HG03159 (cell line): ENCODE data around the gene APOBR.
"Not testable (repeated sequence)": the region's sequence is repeated elsewhere in the genome, so short reads cannot be mapped to it uniquely, and the experiment has no call there.

Experiments
- ATAC-seq: cut with Tn5 transposase; IDR thresholded peaks from one replicate; pipeline ENCODE4 v1.9.1; 2021; ENCODE audit warnings: mild to moderate bottlenecking, moderate library complexity; ENCODE audit not compliant: unreplicated experiment

Gene APOBR

DNA sequence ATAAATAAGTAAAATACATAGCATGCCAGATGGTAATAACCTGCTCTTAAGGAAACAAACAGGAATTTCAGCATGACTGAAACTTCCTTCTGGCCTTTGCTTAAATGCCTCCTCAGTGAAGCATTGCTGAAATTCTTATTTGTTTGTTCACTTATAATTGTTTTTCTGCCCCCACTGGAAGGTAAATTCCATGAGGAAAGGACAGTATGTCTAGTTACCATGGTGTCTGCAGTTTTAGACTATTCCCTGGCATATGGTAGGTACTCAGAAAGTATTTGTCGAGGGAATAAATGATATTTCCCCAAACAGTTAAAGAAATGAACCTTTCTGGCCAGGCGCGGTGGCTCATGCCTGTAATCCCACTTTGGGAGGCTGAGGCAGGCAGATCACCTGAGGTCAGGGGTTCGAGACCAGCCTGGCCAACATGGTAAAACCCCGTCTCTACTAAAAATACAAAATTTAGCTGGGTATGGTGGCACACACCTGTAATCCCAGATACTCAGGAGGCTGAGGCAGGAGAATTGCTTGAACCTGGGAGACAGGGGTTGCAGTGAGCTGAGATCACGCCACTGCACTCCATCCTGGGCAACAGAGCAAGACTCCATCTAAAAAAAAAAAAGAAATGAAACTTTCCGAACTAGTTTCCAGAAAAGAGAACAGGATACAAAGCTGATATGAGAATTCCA, 32.8 kb downstream of the APOBR start:
- ATAC-seq = not testable (repeated sequence)

DNA sequence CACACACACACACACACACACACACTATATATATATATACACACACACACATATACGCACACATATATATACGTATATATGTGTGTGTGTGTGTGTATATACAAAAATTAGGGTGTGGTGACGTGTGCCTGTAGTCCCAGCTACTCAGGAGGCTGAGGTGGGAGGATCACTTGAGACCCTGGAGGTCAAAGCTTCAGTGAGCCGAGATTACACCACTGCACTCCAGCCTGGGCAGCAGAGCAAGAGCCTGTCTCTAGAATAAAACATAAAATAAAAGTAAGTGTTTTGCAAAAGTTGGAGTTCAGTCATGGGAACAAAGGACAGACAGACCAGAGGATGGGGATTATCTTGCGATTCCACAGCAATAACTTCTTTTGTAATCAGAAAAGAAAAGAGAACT, 33.5 kb downstream of the APOBR start:
- ATAC-seq = no peak

DNA sequence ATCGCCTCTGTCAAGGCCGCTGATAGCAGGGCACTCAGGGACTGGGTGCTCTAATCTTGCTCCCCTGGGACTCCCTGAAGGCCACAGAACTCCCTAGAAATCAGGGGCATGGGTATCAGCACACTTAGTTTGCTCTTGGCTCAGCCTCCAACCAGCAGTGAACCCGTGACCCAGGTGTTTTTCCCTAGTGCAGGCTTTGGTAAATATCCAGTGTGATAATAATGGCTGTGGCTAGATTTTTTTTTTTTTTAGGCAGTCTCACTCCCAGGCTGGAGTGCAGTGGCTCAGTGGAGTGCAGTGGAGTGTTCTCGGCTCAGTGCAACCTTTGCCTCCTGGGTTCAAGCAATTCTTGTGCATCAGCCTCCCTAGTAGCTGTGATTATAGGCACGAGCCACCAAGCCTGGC, 34.0 kb downstream of the APOBR start:
- no peak for ATAC-seq

DNA sequence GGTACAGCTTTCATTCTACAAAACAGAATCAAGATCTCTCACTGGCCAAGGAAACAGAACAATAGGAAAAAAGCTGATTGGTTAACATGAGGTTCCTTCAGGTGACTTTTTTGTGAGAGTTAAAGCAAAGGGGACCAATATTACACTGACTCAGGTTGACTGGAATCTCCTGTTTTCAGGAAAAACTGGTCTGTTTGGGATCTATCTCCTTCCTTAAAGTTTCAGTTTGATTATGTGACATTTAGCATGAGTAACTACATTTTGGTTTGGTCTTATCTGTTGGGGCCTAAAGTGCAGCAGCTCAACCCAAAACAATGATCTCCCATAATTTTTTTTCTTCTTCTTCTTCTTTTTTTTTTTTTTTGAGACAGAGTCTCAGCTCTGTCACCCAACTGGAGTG, 34.7 kb downstream of the APOBR start:
- ATAC-seq = no peak

DNA sequence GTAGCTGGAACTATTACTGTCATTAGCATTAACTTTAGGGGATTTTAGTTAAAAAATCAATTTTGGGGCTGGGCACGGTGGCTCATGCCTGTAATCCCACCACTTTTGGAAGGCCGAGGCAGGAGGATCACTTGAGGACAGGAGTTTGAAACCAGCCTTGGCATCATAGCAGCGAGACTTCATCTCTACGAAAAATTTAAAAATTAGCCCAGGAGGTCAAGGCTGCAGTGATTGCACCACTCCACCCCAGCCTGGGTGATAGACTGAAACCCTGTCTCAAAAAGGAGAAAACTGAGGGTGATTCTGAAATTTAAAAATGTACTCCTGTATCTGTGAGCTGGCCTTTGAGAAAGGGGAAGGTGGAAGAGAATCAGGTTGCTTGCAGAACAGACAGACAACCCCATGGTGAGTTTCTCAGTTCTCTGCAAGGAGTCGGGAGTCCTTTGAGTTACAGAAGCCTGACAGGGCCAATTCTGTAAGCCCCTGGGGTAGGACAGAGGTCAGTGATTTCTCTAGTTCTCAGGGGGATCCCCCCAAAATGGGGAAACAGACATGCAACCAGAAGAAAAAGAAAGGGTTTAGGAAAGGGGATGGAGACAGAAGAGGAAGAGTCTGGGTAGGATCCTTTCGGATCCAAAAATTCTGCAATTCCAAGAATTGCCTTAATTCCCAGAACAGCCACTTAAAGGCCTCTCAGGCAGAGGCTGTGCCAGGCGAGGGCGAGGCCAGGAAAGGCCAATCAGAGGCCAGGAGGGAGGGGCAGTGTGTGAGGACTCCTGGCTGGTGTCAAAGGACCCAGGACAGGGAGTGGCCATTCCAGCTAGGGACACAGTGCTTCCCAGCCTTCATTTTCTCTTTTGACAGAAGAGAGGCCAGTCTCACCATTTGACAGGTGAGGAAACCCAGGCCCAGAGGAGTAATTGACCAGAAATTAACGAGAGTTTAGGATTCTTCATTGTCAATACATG, 37.6 kb downstream of the APOBR start:
- no peak for ATAC-seq

DNA sequence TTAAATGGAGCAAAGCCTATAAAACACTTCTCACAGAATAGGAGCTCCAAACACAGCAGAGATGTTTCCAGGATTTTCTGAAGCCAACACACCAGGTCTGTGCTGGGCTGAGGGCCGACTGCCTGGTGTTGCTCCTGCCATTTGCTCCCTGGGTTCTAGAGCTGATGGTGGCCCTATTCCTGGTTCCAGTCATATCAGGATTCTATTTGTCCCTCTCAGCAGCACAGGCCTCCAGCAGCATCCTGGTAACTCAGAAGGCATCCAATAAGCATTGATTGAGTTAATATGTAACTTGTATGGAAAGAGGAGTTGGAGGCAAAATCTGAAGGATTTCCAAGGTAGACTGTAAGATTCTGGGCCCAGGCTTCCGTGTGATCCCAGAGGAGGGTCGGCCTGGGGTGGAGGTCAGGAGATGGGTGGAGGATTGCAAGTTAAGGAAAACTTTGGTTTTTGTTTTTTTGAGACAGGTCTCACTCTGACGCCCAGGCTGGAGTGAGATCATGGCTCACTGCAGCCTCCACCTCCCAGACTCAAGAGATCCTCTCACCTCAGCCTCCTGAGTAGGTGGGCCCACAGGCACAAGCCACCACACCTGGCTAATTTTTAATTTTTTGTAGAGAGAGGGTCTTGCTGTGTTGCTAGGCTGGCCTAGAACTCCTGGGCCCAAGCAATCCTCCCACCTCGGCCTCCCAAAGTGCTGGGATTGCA, 38.7 kb downstream of the APOBR start:
- ATAC-seq = no peak

DNA sequence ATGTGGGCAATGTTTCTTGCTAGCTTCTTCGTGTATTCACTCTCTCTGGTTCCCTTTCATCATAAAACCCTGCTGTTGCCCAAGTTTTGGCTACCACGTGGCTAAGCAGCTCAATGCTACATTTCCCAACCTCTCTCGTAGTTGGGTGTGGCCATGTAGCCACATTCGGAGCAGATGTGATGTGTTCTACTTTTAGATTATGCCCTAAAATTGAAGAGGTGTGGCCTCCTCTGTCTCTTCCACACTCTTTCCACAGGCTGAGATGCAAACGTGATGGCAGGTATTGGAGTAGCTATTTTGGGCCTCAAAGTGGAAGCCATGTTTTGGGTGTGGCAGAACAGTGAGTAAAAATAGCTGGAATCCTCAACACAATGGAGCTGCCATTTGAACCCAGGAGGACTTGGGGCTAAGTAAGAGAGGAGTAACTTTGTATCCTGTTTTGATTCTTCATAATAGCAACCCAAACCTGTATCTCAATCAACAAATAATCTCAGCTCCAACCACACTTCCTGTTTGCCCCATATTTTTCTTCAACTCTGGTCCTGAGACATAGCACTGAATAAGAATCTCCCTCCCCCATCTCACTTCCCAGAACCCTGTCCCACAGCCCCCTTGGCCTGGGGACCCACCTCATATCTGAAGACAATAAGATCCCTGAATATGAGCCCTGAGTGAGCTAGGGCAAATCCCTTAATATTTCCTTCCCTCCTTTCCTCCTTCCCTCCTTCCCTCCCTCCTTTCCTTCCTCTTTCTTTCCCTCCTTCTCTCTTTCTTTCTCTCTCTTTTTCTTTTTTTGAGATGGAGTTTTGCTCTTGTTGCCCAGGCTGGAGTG, 40.3 kb downstream of the APOBR start:
- ATAC-seq = no peak

DNA sequence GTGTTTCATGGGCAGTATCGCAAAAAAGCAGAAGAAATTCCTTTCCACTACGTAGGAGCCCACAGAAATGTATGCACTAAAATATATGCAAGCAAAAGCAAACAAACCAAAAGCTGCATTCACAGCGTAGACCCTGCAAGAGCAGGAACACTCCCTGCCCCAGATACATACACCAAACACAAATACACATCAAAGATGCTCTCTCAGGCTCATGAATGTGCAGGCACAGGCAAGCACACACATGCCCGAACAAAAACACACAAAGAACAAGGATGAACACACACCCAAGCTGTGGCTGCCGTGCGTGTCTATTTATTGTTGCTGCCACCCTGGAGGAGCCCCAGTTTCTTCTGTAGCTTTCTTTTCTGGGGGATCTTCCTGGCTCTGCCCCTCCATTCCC, 42.6 kb downstream of the APOBR start:
- no peak for ATAC-seq

DNA sequence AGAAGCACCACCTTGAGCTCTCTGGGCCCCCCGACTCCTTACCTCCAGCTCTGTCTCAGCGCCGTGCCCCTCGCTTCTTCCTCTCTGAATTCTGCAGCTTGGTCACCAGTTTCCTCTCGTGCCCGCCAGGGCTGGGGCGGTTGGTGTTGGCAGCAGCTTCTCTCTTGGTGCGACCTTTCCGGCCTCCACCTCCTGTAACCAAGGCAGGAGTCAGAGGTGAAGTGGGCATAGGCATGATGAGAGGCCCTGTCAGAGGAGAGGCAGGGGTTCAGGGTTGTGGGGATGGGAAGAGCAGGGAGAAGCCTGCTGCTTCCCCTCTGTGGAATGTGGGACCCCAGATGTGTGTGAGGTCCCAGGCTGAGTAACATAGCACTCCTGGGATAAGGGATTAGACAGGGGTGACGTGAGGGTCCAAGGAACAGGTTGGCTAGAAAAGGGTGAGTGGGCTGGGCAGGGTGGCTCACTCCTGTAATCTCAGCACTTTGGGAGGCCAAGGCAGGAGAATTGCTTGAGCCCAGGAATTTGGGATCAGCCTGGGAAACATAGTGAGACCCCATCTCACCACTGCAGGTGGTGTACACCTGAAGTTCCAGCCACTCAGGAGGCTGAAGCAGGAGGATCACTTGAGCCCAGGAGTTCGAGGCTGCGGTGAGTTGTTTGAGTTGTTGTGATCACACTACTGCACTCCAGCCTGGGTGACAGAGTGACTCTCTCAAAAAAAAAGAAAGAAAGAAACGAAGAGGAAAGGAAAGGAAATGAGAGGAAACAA, 43.7 kb downstream of the APOBR start:
- no peak for ATAC-seq

DNA sequence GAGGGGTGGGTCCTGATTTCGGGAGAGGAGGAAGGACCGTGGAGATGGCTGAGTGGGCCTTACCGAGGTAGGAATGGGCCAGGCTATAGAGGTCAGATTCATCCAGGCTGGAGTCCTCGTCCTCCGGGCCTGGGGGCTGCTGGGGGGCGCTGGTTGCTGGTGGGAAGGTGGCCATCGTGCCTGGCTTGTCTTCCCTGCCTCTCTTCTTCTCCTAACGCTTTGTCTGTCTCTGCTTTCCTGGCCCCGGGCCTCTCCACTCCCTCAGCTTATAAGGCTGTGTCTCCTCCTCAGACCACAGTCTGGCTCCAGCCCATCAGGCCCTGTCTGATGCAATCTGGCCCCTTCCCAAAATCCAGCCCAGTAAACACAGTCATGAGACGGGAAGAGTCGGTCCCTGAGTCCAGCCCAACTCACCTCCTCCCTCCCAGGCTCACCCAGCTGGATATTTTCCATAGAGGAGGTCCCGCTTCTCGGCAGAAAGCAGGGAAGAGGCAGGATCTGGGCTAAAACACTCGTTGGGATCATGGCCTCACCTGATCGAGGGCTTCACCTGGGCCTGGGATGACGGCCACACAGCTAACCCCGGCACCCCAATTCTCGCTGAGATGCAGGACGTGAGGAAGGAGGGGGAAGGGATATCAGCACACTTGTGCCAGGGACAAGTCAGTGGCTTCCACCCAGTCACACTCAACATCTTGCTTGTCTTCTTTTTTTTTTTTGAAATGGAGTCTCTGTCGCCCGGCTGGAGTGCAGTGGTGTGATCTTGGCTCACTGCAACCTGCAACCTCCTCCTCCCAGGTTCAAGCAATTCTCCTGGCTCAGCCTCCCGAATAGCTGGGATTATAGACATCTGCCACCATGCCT, 44.5 kb downstream of the APOBR start, which contains the start of gene NUPR1:
Gene NUPR1, minus strand, starts transcription at position 242 of the 864 bp plus-strand sequence. Its CDS starts 67 bp downstream, at position 175.
- no peak for ATAC-seq

DNA sequence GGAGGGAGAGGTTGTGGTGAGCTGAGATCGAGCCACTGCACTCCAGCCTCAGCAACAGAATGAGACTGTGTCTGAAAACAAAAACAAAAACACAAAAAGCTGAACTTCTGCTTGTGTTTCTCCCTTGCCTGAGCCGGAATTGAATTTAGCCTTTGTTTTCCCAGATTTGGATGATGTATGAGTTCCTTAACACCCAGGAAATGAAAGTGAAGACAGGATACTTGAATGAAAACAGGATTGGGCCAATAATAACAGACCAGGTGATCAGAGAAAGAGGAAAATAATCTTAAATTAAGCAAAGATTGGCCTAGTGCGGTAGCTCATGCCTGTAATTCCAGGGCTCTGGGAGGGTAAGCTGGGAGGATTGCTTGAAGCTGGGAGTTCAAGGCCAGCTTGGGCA, 45.9 kb downstream of the APOBR start:
- ATAC-seq = no peak

DNA sequence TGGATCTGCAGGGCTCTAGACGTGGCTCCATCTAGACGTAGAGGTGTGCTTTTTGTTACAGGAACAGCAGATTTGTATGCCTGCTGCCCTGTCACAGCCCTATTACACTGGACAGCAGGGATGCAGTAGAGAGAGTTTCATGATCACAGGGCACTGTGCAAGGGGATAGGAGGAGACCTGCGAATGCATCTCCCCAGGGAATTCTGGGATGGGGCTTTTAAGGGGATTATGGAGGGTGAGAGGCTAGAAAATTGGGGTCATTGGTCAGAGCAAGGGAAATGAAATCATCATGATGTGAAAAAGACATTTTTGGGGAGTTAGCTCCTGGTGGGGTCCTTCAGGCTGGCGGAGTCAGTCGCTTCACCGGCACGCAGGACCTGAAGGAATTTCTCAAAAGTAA, 48.2 kb downstream of the APOBR start:
- no peak for ATAC-seq

DNA sequence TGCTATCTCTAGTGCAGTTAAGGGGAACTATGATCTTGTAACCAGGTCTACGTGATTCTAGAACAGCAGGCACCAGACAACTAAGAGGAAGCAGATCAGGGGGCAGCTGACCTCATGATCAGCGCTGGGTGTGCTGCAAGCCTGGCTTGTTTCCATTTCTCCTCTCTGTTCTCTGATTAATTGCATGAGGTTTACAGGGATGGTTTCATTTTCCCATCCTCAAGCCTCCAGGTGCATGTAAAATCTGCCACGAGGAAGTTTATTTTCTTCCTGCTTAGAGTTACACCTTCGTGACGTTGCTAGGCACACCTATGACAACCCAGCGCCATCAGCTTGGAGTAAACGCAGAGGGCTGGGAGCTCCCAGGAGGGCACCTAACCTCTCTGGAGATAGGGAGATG, 48.6 kb downstream of the APOBR start:
- ATAC-seq = no peak

DNA sequence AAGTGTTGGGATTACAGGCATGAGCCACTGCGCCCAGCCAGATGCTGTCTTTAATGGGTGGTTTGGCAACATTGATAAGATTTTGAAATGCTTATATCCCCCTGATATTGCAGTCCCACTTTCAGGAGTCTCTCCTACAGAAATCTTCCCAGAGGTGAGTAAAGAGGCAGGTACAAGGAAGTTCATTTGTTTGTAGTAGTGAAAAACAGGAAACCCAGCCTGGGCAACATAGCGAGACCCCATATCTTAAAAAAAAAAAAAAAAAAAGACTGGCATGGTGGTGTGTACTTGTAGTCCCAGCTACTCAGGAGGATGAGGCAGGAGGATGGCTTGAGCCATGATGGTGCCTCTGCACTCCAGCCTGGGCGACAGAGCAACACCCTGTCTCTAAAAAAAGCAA, 50.6 kb downstream of the APOBR start:
- ATAC-seq = no peak

DNA sequence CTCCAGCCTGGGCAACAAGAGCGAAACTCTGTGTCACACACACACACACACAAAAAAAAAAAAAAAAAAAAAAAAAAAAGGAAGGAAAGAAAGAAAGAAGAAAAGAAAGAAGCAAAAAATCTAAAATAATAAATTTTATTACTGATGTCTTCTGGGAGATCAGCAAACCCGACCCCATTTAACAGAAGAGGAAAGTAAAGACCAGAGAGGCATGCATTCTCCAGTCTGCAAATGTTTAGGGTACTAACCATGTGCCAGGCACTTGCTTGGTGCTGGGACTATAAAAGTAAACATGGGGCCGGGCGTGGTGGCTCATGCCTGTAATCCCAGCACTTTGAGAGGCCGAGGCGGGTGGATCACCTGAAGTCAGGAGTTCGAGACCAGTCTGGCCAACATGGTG, 51.5 kb downstream of the APOBR start:
- ATAC-seq = not testable (repeated sequence)

DNA sequence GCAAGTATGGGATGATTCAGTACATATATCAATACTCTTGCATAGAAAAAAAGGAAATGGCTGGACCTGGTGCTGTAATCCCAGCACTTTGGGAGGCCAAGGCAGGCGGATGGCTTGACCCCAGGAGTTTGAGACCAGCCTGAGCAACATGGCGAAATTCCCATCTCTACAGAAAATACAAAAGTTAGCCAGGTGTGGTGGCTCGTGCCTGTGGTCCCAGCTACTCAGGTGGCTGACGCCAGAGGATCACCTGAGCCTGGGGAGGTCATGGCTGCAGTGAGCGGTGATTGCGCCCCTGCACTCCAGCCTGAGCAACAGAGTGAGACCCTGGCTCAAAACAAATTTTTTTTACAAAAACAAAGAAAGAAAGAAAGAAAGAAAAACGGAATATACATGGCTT, 52.2 kb downstream of the APOBR start:
- ATAC-seq = no peak

DNA sequence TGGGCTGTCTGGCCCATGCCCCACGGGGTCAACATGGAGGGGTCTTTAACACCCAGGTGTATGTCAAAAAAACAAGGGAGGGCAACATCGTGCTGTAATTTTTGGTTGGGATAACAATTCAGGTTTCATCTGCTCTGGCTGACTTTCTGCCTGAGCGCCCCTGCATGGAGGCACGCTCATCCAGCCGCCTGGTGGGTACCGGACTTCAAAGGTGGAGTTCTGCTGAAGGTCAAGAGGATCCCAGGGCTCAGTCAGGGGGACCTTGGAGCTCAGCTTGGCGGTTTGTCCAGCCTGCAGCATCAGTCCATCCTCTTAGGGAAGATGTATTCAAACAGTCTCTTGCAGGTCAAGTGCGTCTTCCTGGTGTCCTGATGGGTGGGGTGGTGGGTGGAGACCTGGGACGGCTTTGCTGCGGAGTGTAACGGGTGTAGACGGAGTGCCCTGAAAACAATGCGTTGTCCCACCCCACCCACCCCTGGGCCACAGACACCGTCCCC, 53.9 kb downstream of the APOBR start:
- no peak for ATAC-seq
